ENCODE measurements around the gene MTUS2.

MTUS2 gene

GRCh38 chr13:28954419-28954725 lies 134.2 kb downstream of the MTUS2 start:
- WGBS (ENCODE audit: insufficient coverage, insufficient read length), result no CpG with 5 or more reads among the region's 5 CpGs
- DNase-seq (ENCODE audit: low read depth, low spot score), result no peak
- H3K36me3 ChIP-seq (ENCODE audit: control insufficient read depth, insufficient read depth, low read length), result no peaks in the 10 kb centered on the region
- H3K27me3 ChIP-seq (ENCODE audit: control insufficient read depth, insufficient read depth, low read length), result no peaks in the 10 kb centered on the region
- peaks cover 15% of the 10 kb centered on the region for H3K9me3 ChIP-seq (ENCODE audit: control insufficient read depth, insufficient read depth, low read length)
- no peak overlapping the region for H3K27ac ChIP-seq (ENCODE audit: low read length)
- no peak overlapping the region for H3K4me3 ChIP-seq (ENCODE audit: low read length)
- no peaks in the 10 kb centered on the region for H3K4me1 ChIP-seq (ENCODE audit: control insufficient read depth, insufficient read depth, low read length)

- WGBS (ENCODE audit: insufficient coverage, insufficient read length), result no CpG with 5 or more reads among the region's 5 CpGs
- DNase-seq (ENCODE audit: low read depth, low spot score), result no peak
Measured at GRCh38 chr13:28954810-28955209, 134.7 kb downstream of the MTUS2 start.

GRCh38 chr13:28955264-28955966 lies 135.3 kb downstream of the MTUS2 start:
- no peak overlapping the region for H3K4me3 ChIP-seq (ENCODE audit: low read length)
- no CpG with 5 or more reads among the region's 2 CpGs for WGBS (ENCODE audit: insufficient coverage, insufficient read length)
- no peaks in the 10 kb centered on the region for H3K4me1 ChIP-seq (ENCODE audit: control insufficient read depth, insufficient read depth, low read length)
- no peak for DNase-seq (ENCODE audit: low read depth, low spot score)
- H3K27ac ChIP-seq (ENCODE audit: low read length), result no peak overlapping the region
- no peaks in the 10 kb centered on the region for H3K27me3 ChIP-seq (ENCODE audit: control insufficient read depth, insufficient read depth, low read length)
- no peaks in the 10 kb centered on the region for H3K36me3 ChIP-seq (ENCODE audit: control insufficient read depth, insufficient read depth, low read length)
- H3K9me3 ChIP-seq (ENCODE audit: control insufficient read depth, insufficient read depth, low read length), result peaks cover 17% of the 10 kb centered on the region

More at GRCh38 chr13:28954810-28955209, 134.7 kb downstream of the MTUS2 start:
- Histone ChIP-seq H3K27me3 (ENCODE audit: control insufficient read depth, insufficient read depth, low read length) (no peaks in the 10 kb centered on the region), H3K27ac (ENCODE audit: low read length) (no peak overlapping the region), H3K4me1 (ENCODE audit: control insufficient read depth, insufficient read depth, low read length) (no peaks in the 10 kb centered on the region), H3K9me3 (ENCODE audit: control insufficient read depth, insufficient read depth, low read length) (peaks cover 17% of the 10 kb centered on the region), H3K4me3 (ENCODE audit: low read length) (no peak overlapping the region), H3K36me3 (ENCODE audit: control insufficient read depth, insufficient read depth, low read length) (no peaks in the 10 kb centered on the region)

- no peak for DNase-seq (ENCODE audit: low read depth, low spot score)
- Histone ChIP-seq H3K27me3 (ENCODE audit: control insufficient read depth, insufficient read depth, low read length) (no peaks in the 10 kb centered on the region), H3K27ac (ENCODE audit: low read length) (no peak overlapping the region), H3K9me3 (ENCODE audit: control insufficient read depth, insufficient read depth, low read length) (peaks cover 17% of the 10 kb centered on the region), H3K4me3 (ENCODE audit: low read length) (no peak overlapping the region), H3K4me1 (ENCODE audit: control insufficient read depth, insufficient read depth, low read length) (no peaks in the 10 kb centered on the region), H3K36me3 (ENCODE audit: control insufficient read depth, insufficient read depth, low read length) (no peaks in the 10 kb centered on the region)
- no CpG with 5 or more reads among the region's 11 CpGs for WGBS (ENCODE audit: insufficient coverage, insufficient read length)
Measured at GRCh38 chr13:28958018-28958417, 137.9 kb downstream of the MTUS2 start.

GRCh38 chr13:28958441-28958840 lies 138.3 kb downstream of the MTUS2 start:
- WGBS (ENCODE audit: insufficient coverage, insufficient read length), result no CpG with 5 or more reads among the region's 3 CpGs
- no peaks in the 10 kb centered on the region for H3K27me3 ChIP-seq (ENCODE audit: control insufficient read depth, insufficient read depth, low read length)
- H3K27ac ChIP-seq (ENCODE audit: low read length), result no peak overlapping the region
- no peaks in the 10 kb centered on the region for H3K4me1 ChIP-seq (ENCODE audit: control insufficient read depth, insufficient read depth, low read length)
- DNase-seq (ENCODE audit: low read depth, low spot score), result no peak
- no peaks in the 10 kb centered on the region for H3K36me3 ChIP-seq (ENCODE audit: control insufficient read depth, insufficient read depth, low read length)
- H3K4me3 ChIP-seq (ENCODE audit: low read length), result no peak overlapping the region
- H3K9me3 ChIP-seq (ENCODE audit: control insufficient read depth, insufficient read depth, low read length), result peaks cover 17% of the 10 kb centered on the region

GRCh38 chr13:28964052-28964451 lies 143.9 kb downstream of the MTUS2 start:
- no CpG with 5 or more reads among the region's 1 CpG for WGBS (ENCODE audit: insufficient coverage, insufficient read length)
- Histone ChIP-seq H3K4me3 (ENCODE audit: low read length) (no peak overlapping the region), H3K36me3 (ENCODE audit: control insufficient read depth, insufficient read depth, low read length) (no peaks in the 10 kb centered on the region), H3K27me3 (ENCODE audit: control insufficient read depth, insufficient read depth, low read length) (no peaks in the 10 kb centered on the region), H3K9me3 (ENCODE audit: control insufficient read depth, insufficient read depth, low read length) (peaks cover 14% of the 10 kb centered on the region), H3K4me1 (ENCODE audit: control insufficient read depth, insufficient read depth, low read length) (no peaks in the 10 kb centered on the region), H3K27ac (ENCODE audit: low read length) (no peak overlapping the region)
- DNase-seq (ENCODE audit: low read depth, low spot score), result no peak

- H3K9me3 ChIP-seq (ENCODE audit: control insufficient read depth, insufficient read depth, low read length), result peaks cover 9% of the 10 kb centered on the region
- WGBS (ENCODE audit: insufficient coverage, insufficient read length), result no CpG with 5 or more reads among the region's 8 CpGs
- no peak for DNase-seq (ENCODE audit: low read depth, low spot score)
- H3K27me3 ChIP-seq (ENCODE audit: control insufficient read depth, insufficient read depth, low read length), result no peaks in the 10 kb centered on the region
- H3K4me3 ChIP-seq (ENCODE audit: low read length), result no peak overlapping the region
- no peaks in the 10 kb centered on the region for H3K36me3 ChIP-seq (ENCODE audit: control insufficient read depth, insufficient read depth, low read length)
- H3K27ac ChIP-seq (ENCODE audit: low read length), result no peak overlapping the region
- H3K4me1 ChIP-seq (ENCODE audit: control insufficient read depth, insufficient read depth, low read length), result no peaks in the 10 kb centered on the region
Measured at GRCh38 chr13:28964803-28965202, 144.7 kb downstream of the MTUS2 start.

GRCh38 chr13:28967029-28967915 lies 147.1 kb downstream of the MTUS2 start:
- Histone ChIP-seq H3K9me3 (ENCODE audit: control insufficient read depth, insufficient read depth, low read length) (peaks cover 17% of the 10 kb centered on the region), H3K4me3 (ENCODE audit: low read length) (no peak overlapping the region), H3K4me1 (ENCODE audit: control insufficient read depth, insufficient read depth, low read length) (no peaks in the 10 kb centered on the region), H3K36me3 (ENCODE audit: control insufficient read depth, insufficient read depth, low read length) (no peaks in the 10 kb centered on the region), H3K27ac (ENCODE audit: low read length) (no peak overlapping the region), H3K27me3 (ENCODE audit: control insufficient read depth, insufficient read depth, low read length) (no peaks in the 10 kb centered on the region)
- no CpG with 5 or more reads among the region's 4 CpGs for WGBS (ENCODE audit: insufficient coverage, insufficient read length)
- no peak for DNase-seq (ENCODE audit: low read depth, low spot score)

GRCh38 chr13:28976195-28976594 lies 156.1 kb downstream of the MTUS2 start:
- Histone ChIP-seq H3K27me3 (ENCODE audit: control insufficient read depth, insufficient read depth, low read length) (no peaks in the 10 kb centered on the region), H3K36me3 (ENCODE audit: control insufficient read depth, insufficient read depth, low read length) (no peaks in the 10 kb centered on the region), H3K4me1 (ENCODE audit: control insufficient read depth, insufficient read depth, low read length) (no peaks in the 10 kb centered on the region), H3K4me3 (ENCODE audit: low read length) (no peak overlapping the region), H3K27ac (ENCODE audit: low read length) (no peak overlapping the region), H3K9me3 (ENCODE audit: control insufficient read depth, insufficient read depth, low read length) (peaks cover 15% of the 10 kb centered on the region)
- no peak for DNase-seq (ENCODE audit: low read depth, low spot score)
- no CpG with 5 or more reads among the region's 1 CpG for WGBS (ENCODE audit: insufficient coverage, insufficient read length)

- Histone ChIP-seq H3K9me3 (ENCODE audit: control insufficient read depth, insufficient read depth, low read length) (peaks cover 17% of the 10 kb centered on the region), H3K4me3 (ENCODE audit: low read length) (no peak overlapping the region), H3K4me1 (ENCODE audit: control insufficient read depth, insufficient read depth, low read length) (no peaks in the 10 kb centered on the region), H3K27me3 (ENCODE audit: control insufficient read depth, insufficient read depth, low read length) (peaks cover 1% of the 10 kb centered on the region; the same call in 1 of the 2 replicates), H3K36me3 (ENCODE audit: control insufficient read depth, insufficient read depth, low read length) (no peaks in the 10 kb centered on the region), H3K27ac (ENCODE audit: low read length) (no peak overlapping the region)
- DNase-seq (ENCODE audit: low read depth, low spot score), result no peak
Measured at GRCh38 chr13:28976636-28977035, 156.5 kb downstream of the MTUS2 start.
